HG03039 (cell line): ENCODE measurements around the gene SCEL.

Source experiments
- ATAC-seq: cut with Tn5 transposase; IDR thresholded peaks from one replicate; pipeline ENCODE4 v1.9.1; 2021; ENCODE audit warnings: mild to moderate bottlenecking, moderate library complexity; ENCODE audit not compliant: unreplicated experiment

The SCEL gene

GRCh38 chr13:77519808-77520207 is 15.7 kb upstream of the SCEL start:
- ATAC-seq = no peak

- no peak for ATAC-seq
Observed at GRCh38 chr13:77521194-77521593, 14.3 kb upstream of the SCEL start.

GRCh38 chr13:77521595-77522367 is 13.7 kb upstream of the SCEL start:
- ATAC-seq = no peak

DNA sequence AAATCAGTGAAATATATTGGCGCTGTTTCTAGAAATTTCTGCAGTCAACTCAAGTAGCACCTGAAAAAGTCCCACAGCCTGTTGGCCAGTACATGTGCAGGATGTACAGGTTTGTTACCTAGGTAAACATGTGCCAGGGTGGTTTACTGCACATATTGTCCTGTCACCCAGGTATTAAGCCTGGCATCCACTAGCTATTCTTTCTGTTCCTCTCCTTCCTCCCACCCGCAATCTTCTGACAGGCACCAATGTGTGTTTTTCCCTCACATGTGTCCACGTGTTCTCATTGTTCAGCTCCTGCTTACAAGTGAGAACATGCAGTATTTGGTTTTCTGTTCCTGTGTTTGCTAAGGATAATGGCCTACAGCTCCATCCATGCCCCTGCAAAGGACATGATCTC is 13.1 kb upstream of the SCEL start:
- no peak for ATAC-seq

- no peak for ATAC-seq
Observed at GRCh38 chr13:77523386-77523785, 12.1 kb upstream of the SCEL start.

- ATAC-seq = no peak
Observed at GRCh38 chr13:77523834-77524728, 11.4 kb upstream of the SCEL start.

GRCh38 chr13:77528414-77528813 is 7.1 kb upstream of the SCEL start:
- no peak for ATAC-seq

DNA sequence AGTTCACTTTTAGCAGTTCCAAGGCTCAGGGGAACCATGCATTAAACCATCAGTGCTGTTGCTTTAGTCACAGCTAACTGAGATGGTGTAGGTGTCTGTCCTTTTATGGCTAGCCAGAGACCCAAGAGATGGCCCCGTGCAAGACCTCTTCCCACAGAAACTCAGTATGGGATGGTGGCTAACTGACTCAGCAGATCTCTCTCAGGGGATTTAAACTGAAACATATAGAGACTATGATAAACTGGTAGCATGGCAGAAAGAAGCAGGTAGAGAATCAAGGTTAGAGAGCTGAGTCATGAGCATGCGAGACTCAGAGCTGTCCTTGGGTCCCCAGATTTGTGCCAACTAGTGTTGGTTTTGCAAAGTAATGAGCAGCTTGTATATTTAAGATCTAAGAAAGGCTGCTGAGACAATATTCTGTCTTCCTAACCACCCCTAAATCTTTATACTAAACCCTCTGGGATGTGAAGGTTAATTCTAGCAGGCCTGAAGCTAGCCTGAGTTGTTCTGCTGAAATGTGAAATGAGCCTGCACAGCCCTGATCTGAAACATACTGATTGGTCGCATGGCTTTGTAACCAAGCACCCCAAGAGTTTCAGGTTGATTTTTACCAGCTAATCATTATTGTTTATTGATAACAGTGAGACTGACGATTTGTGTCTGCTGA is 6.5 kb upstream of the SCEL start:
- ATAC-seq = peak; percentile 71

GRCh38 chr13:77529501-77529840 is 6.0 kb upstream of the SCEL start:
- no peak for ATAC-seq

DNA sequence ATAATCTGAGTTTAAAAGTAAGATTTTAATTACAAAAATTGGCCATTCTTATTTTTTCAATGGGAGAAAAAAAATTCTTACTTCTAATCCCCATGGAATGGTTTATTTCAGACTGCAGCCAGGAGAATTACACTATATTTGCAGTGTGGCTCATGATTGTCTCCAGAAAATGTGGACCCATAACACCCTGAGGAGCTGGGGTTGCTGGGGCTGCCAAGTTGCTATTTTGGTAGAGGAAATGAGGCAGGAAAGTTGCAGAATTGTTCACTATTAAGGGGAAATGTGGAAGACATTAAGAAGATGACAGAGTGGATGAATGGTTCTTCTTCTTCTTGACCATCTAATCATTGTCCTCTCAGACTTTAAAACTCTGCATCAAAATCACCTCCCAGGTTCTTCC is 4.6 kb upstream of the SCEL start:
- ATAC-seq = no peak

GRCh38 chr13:77532983-77533382 is 2.5 kb upstream of the SCEL start:
- ATAC-seq = no peak

DNA sequence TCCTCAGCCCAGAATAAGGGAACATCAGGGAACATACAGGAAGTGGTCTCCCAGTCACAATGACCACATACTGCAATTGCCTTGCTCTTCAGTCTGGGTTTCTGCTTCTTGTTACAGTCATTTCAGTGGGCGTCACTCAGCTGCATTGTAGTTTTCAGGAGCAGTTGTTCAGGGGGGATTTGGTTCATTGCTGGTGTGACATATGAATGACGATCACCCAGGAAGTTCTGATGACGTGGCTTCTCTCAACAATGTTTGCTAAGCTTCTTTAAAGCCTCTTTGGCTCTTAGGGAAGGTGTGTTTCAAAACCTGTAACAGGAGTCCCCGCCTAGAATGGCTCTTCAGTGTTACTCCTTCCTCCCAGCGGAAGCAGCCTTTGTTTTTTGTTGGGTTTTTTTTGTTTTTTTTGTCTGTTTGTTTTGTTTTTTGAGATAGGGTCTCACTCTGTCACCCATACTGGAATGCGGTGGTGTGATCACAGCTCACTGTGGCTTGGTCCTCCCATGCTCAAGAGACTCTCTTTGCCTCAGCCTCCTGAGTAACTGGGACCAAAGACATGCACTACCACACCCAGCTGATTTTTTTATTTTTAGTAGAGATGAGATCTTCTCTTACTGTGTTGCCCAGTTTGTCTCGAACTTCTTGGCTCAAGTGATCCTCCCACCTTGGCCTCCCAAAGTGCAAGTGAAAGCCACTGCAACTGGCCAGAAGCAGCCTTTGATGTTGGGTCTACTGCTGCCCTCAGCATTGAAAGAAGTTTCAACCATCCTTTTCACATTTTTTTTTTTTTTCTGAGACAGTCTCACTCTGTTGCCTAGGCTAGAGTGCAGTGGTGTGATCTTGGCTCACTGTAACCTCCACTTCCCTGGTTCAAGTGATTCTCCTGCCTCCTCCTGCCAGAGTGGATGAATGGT is 1.4 kb upstream of the SCEL start:
- ATAC-seq = no peak

DNA sequence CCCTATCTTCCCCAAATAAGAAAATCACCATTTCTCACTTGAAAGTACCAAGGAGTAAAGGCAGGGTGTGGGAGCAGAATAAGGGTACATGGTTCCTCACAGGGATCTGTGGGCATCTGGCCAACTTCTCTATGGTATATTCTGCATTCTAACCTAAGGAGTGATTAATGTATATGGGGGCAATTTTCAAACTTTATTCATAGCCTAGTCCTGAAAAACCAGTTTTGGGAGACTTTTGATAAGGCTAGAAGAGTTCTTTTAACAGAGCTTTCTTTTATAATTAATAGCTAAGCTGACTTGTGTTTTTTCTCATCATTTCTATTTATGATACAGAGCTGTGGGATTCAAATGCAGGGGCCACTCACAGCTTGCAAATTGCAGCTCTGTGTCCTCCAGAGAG is 852 bp downstream of the SCEL start:
- no peak for ATAC-seq

DNA sequence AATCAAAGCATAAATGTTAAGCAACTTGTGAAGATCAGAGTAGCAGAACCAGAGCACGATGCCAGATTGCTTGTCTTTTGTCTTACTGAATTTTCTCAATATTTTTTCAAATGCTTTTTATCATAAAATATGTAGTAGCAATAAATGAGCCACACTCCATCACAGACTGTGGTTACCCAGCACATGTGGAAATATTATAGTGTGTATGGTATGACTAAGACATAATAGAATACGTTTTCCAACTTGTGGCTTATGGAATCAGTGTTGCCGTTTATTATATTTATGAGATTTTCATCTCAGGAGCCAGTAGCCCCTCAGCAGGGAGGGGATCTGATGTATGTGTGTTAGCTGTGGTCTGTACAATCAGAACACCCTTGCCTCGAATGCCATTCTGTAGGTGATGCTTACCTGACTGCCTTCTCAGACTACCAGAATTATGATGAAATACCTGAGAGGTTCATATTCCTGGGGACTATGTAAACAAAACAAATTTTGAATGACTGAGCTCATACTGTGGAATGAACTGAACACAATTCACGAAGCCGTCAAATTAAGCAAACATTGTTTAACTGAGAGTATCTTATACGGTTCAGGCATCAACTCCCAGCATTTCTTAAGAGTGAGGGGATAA is 1.9 kb downstream of the SCEL start:
- no peak for ATAC-seq

GRCh38 chr13:77543711-77544110 is 8.2 kb downstream of the SCEL start:
- ATAC-seq = no peak

DNA sequence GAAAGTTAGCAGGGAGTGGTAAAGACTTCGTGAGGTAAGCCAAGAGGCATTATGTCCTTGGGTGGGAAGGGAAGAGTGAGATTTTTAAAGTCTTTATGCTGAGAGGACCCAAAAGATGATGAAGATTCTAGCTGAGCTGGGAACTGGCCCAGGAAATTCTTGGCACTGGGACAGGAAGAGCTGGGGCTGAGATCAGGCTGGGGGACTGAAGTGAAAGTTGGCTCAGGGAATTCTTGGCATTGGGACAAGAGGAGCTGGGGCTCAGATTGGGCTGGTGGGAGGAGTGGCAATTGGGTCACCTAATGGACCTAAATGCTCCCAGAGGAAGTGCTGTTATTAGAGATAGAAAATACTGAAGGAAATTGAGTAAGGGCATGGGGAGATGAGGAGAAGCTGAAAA is 8.8 kb downstream of the SCEL start:
- no peak for ATAC-seq

DNA sequence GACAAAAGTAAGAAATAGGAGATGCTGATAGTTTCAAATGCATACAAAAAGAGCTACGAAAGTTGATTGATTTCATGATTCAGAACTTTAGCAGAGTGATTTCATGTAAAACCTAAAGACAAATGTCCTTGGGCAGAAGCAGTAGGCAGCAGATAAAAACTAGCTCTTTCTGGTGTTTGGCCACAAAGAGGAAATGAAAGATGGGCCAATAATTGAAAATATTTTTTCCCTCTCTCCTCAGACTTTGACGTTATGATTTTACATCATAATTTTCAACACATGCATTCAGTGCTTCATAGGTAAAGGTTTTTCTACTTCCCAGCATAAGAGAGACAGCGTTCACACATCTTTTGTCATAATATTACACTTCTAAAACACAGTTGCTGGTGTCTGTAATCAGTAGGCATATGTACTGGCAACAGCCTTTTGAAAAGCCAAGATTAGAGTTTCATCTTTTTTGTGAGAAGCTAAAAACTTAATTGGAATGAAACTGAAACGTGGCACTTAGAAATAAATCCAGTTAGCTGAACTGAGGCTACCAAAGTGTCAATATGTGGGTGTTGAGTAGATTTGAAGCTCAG is 9.3 kb downstream of the SCEL start:
- ATAC-seq = no peak

DNA sequence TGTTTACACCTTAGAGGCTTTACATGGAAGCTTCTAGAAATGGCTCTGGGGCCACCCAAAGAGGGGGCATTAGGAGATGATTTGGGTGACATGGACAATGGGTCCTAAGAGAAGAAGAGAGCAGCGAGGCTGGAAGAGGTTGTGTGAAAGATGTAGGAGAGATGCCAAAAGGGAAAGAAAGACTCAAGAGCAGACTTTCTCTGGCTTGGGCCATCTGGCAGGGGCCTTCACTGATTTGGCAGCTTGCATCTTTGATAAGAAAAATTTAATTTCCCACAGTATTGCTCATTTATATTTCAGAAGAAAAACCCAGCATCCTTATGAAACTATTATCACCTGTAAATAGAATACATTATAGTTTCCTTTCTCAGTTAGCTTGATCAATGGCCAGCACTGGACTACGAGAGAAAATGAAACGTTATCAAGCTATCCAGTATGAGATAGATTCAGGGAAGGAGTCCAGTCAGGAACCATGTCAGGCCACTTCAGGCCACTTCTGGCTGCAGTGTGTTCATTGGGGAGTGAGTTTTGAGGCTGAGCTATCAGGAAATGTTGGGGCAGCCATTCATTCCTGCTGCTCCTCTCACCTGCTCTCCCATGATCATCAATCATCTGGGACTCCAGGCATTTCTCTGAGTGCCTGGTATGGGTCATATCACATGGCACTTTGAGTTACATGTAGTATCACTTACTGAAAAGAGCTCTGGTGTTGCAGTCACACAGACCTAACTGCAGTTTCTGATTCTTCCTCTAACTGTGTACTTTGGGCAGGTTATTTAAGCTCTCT is 10.3 kb downstream of the SCEL start:
- no peak for ATAC-seq

DNA sequence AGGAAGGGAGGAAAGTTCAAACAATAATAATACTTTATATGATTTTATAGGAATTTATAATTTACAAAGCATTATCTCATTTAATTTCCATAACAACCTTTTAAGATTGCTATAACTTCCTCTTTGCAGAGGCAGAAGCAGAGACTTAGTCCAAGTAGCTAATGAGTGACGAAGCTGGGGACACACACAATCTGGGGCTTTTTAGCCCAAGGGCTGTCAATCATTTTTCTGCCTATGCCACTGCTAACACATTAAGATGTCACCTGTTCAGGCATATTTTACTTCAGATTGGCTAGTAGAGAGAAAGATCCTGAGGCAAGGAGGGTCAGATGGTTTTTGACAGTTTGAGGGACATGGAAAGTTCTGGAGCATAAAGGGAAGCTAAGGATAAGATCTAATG is 12.6 kb downstream of the SCEL start:
- no peak for ATAC-seq
